Skin of body (tissue), 2 donors: ENCODE measurements around the gene NRAP. TPM values are rescaled to one million over a fixed set of nuclear protein-coding genes. Genes with fewer than 3 reads are reported as not detected.
A peak's percentile ranks its signal among the peaks of the same experiment; 100 is the strongest.

Experiments used
- DNase-seq: peaks from one replicate; lab custom pipeline; 2025; lab: John Stamatoyannopoulos, UW
- total RNA-seq: library from RNA; depleted of rRNA; stranded (reverse); fragments of >200 nt; gene quantifications from one replicate; pipeline ENCODE4 v1.2.3, GENCODE V29; 2014

NRAP gene
- total RNA-seq, 1 donor from 2014 or later, result 13.6 TPM

DNA sequence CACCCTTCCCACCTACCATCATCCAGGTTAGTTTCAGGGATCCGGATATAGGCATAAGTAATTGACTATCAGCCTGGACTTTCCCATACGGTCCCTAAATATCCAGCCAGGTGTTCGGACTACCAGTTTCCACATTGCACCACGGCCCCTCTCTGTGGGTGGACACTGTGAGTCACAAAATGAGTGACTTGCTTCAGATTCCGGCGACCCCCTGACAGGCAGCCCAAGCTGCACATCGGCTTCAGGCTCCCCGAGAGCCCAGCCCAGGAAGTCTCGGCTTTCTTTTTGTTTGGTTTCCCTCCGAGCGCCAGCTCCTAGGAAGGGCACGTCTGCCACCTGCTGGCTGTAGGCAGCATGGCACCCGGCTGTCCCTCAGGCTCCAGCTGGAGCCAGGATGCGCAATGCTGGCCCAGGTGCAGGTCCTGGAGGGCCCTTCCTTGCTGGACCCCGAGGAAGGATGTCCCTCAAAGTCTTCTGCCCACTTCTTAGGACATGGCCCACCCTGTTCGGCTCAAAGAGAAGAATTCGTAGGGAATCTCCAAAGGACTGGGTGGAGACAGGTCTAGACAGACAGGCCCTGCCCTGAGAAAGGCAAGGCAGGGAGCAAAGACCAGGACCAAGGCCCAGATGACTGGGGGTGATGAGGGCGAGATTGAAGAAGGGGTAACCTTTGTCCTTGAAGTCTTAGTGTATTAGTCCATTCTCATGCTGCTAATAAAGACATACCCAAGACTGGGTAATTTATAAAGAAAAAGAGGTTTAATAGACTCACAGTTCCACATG lies 100.3 kb downstream of the NRAP start:
- peak; percentile 68 for DNase-seq

DNA sequence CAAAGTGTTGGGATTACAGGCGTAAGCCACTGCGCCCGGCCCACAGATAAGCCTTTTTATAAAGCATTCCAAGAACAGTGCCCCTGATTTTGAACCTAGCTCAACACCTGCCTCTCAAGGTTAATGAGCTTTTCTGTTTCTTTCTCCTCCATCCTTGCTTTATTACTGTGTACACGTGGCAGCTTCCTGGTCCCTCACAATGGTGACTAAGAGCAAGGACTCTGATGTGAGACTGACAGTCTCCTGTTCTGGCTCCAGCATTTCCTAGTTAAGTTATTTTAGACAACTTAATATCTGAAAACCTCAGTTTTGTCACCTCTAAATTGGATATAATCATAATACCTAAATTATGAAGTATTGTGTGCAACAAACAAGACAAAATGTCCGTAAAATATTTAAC lies 101.1 kb downstream of the NRAP start:
- DNase-seq, result no peak

GRCh38 chr10:113562069-113562468 lies 101.8 kb downstream of the NRAP start:
- DNase-seq, result no peak

DNA sequence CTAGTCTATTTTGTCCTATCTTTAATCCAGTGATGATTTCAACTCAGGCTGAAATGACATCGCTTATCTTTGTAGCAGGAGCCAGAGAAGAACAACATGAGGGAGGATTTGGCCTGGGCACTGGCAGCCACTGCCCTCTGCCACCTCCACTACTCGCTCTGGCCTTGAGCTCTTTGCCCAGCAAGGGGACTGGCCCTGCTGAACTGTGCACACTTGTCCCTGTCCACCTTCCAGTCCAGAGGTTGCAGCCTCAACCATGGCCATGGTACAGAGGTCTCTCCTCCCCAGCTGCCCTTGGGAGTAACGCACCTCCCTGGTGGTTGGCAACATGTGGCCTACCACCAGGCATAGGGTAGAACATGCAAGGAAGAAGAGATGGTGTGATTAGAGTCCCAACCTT lies 102.6 kb downstream of the NRAP start:
- no peak for DNase-seq

DNA sequence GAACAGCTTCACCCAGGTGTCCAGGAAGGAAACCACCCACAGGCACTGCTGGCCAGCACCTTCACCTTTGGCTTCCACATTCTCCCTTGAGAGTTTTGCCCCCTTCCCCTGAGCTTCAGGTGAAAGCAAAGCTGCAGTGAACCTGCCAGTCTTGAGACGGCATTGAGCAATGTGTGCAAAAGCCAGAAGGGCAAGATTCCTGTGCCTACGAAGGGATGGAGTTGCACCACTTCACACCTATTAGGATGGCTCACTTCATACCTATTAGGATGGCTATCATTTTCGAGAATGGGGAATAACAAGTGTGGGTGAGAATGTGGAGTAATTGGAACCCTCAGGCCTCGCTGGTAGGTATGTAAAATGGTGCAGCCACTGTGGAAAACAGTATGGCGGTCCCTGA lies 103.8 kb downstream of the NRAP start:
- no peak for DNase-seq

- DNase-seq, result no peak
Measured at GRCh38 chr10:113557903-113558321, 105.9 kb downstream of the NRAP start.

- DNase-seq, result peak; percentile 55
Measured at GRCh38 chr10:113557424-113557862, 106.4 kb downstream of the NRAP start.

- DNase-seq, result no peak
Measured at GRCh38 chr10:113555751-113556150, 108.1 kb downstream of the NRAP start.

DNA sequence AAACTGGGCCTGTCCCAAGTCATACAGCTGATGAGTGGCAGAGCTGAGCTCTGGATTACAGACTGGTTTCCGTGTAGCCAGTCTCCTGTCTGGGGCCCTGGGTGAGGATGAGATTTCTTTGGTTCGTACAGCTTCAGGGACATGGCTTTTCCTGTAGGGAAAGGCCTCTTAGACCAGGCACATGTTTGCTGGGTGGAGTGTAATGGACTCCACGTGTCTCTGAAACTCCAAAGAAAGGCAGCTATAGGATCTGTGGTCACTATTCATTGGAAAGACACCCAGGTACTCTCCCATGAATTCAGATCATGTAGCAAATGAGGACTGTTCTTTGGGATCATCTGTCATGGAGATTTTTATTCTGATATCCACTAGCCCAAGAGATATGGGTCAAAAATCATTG lies 108.6 kb downstream of the NRAP start:
- no peak for DNase-seq

DNA sequence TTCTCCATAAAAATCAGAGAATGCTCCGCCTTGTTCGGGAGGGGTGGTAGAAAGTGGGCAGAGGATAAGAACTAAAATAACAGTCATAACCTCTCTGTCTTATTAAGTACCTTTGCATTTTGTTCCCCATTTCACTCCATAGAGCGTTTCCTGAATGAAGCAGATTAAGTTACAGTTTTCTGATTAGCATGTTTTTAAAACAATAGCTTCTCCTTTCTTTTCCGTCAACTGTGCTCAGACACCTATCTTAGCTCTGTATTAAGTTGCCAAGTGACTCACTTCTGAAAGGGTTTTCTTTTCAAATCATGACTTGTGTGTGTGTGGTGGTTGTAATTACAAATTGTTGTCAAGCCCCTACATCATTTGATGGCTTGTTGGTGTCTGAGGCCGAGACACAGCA lies 109.6 kb downstream of the NRAP start:
- no peak for DNase-seq

GRCh38 chr10:113553149-113553548 lies 110.7 kb downstream of the NRAP start:
- no peak for DNase-seq

GRCh38 chr10:113552701-113553100 lies 111.1 kb downstream of the NRAP start, which contains the start of gene HABP2:
Gene HABP2 (plus strand): TSS chr10:113553053. CDS start chr10:113553122, 69 bp downstream.
- no peak for DNase-seq

DNA sequence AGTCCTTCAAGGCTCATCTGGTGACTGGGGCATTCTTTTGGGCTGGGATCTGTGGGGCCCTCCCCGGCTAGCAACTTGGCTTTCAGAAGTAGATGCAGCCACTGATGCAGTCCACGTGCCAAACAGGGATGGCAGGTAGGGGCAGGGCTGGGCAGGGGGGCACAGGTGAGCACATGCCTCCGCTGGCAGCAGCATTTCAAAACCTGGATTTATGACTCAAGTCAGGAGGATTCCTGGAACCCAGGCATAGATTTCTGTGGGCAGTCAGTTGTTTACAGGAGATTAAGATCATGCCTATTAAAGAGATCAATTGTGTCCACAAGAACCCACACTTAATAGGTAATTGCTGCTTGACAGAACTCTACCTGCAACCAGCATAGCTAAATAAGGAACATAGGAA lies 111.8 kb downstream of the NRAP start:
- DNase-seq, result no peak

DNA sequence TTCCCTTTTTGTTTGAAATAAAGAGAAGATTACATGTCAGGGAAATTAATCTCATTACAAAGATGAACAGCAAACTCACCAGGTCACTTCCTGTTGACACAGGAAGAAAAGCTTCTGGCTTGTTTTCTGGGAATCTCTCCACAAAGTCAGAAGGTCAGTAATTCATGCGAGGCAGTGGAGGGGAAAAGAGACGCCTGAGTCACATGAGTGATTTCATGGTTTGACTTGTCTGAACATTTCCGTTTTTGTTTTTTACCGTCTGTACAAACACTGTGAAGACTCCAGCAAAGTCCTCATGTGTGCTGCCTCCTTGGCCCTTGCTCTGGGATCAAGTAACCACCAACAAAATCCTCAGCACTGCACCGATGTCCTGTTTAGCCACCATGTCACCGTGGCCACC lies 113.5 kb downstream of the NRAP start:
- DNase-seq, result no peak

GRCh38 chr10:113549856-113550255 lies 114.0 kb downstream of the NRAP start:
- no peak for DNase-seq

- no peak for DNase-seq
Measured at GRCh38 chr10:113547426-113547825, 116.4 kb downstream of the NRAP start.

DNA sequence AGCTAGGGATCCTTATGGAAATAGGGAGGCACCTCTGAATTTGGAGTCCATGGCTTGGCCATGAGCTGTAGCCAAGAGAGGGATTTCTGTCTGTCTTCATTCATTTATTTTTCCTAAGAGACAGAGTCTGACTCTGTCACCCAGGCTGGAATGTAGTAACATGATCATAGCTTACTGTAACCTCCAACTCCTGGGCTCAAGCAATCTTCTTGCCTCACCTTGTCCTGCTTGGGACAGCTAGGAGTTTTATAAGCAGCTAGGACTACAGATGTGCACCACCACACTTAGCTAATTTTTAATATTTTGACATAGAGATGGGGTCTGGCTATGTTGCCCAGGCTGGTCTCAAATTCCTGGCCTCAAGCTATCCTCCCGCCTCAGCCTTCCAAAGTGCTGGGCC lies 119.4 kb downstream of the NRAP start:
- DNase-seq, result no peak

- DNase-seq, result no peak
Measured at GRCh38 chr10:113543107-113543955, 120.5 kb downstream of the NRAP start.

DNA sequence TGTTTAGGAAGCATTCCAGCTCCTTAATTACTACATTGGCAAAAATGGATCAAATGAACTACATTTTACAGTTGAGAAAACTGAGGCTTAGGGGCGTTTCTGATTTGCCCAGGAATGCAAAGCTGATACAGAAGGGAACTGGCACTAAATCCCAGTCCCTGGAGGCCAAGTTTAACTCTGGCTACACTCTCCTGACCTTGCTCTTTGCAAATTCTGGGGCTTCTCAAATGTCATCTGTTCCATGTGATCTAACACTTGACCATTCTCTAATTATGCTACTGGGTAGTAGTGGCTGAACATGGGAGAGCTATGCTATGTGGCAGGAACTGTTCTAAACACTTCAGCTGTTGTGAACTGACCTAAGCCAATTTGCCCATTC lies 122.3 kb downstream of the NRAP start:
- DNase-seq, result no peak

DNA sequence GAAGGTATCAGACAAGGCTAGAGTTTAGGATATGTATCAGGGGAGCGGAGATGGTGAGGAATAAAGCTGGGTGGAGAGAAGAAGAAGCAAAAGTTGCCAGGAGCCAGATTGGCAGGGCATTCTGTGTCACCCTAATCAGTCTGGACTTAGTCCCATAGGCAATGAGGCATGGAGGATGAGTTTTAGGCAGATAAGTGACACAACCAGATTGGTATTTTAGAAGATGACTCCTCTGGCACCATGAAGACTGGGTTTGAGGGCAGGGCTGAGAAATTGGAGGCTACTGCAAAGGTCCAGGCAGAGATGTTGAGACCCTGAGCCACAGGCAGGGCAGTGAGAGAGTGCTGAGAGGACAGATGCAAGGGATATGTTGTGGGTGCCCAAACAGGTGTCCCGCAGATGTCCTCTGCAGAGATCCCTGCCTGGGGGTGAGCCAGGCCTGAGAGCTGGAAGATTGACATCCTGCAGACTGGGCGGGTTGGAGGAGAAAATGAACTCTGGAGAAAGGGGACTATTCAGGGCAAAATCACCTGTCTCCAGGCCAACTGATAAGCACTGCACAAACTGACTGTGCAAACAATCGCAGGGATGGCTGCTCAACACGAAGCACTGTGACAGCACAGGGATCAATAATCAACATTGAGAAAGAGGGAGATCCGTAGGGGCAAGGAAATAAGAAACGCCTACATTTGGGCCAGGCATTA lies 122.8 kb downstream of the NRAP start:
- DNase-seq, result peak; percentile 20

GRCh38 chr10:113539789-113540188 lies 124.1 kb downstream of the NRAP start:
- DNase-seq, result peak; percentile 36
